ENCODE data around the gene PRKN.

- TF ChIP-seq ZNF565 (CRISPR knock-in tag; conservative IDR thresholded peaks at IDR 0.05; ENCODE audit: low read depth) (no peak), SNAI2 (CRISPR knock-in tag; IDR thresholded peaks at IDR 0.05) (no peak), OSR1 (CRISPR knock-in tag; IDR thresholded peaks at IDR 0.05) (no peak), ZFP30 (CRISPR knock-in tag; IDR thresholded peaks at IDR 0.05) (no peak), RARB (CRISPR knock-in tag; IDR thresholded peaks at IDR 0.05) (no peak), CREB5 (CRISPR knock-in tag; IDR thresholded peaks at IDR 0.05; ENCODE audit: low read depth) (no peak), BACH2 (CRISPR knock-in tag; IDR thresholded peaks at IDR 0.05; ENCODE audit: borderline replicate concordance) (no peak), ZNF70 (CRISPR knock-in tag; IDR thresholded peaks at IDR 0.05) (no peak), ZC3H10 (CRISPR knock-in tag; IDR thresholded peaks at IDR 0.05) (no peak), CSDC2 (CRISPR knock-in tag; IDR thresholded peaks at IDR 0.05) (no peak)
- TF ChIP-seq, protein P1, sequence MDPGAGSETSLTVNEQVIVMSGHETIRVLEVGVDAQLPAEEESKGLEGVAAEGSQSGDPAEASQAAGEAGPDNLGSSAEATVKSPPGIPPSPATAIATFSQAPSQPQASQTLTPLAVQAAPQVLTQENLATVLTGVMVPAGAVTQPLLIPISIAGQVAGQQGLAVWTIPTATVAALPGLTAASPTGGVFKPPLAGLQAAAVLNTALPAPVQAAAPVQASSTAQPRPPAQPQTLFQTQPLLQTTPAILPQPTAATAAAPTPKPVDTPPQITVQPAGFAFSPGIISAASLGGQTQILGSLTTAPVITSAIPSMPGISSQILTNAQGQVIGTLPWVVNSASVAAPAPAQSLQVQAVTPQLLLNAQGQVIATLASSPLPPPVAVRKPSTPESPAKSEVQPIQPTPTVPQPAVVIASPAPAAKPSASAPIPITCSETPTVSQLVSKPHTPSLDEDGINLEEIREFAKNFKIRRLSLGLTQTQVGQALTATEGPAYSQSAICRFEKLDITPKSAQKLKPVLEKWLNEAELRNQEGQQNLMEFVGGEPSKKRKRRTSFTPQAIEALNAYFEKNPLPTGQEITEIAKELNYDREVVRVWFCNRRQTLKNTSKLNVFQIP (CRISPR knock-in tag; IDR thresholded peaks at IDR 0.05; ENCODE audit: borderline replicate concordance, low read depth): no peak
- TF ChIP-seq, protein P2, sequence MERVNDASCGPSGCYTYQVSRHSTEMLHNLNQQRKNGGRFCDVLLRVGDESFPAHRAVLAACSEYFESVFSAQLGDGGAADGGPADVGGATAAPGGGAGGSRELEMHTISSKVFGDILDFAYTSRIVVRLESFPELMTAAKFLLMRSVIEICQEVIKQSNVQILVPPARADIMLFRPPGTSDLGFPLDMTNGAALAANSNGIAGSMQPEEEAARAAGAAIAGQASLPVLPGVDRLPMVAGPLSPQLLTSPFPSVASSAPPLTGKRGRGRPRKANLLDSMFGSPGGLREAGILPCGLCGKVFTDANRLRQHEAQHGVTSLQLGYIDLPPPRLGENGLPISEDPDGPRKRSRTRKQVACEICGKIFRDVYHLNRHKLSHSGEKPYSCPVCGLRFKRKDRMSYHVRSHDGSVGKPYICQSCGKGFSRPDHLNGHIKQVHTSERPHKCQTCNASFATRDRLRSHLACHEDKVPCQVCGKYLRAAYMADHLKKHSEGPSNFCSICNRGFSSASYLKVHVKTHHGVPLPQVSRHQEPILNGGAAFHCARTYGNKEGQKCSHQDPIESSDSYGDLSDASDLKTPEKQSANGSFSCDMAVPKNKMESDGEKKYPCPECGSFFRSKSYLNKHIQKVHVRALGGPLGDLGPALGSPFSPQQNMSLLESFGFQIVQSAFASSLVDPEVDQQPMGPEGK (CRISPR knock-in tag; IDR thresholded peaks at IDR 0.05; ENCODE audit: borderline replicate concordance): no peak
Measured at GRCh38 chr6:162307865-162308264, 419.7 kb downstream of the PRKN start.

Measured in SK-N-SH treated with all-trans-retinoic acid at 6 μM for 48 hours (cell line).